HCT116 (cell line): ENCODE data around the gene NFIB. TPM values are rescaled to one million over a fixed set of nuclear protein-coding genes. Genes with fewer than 3 reads are reported as not detected.

Experiments used
- ATAC-seq: fragments of 200-7000 bp; cut with Tn5 transposase; 2 replicates; pipeline ENCODE4 v1.9.1; 2020; ENCODE audit warnings: mild to moderate bottlenecking, moderate library complexity
- BruUV-seq: library from RNA; stranded (reverse); fragments of 400-500 nt; replicated peaks from 2 replicates; lab custom pipeline; 2021; lab: Mats Ljungman, UMichigan
- CTCF ChIA-PET: fragments of 300-600 bp; sonication (Branson Sonifier 250); formaldehyde crosslinking; loops from one replicate; lab custom pipeline; 2021; ENCODE audit warnings: antibody characterized with exemption; lab: Charles Lee
- POLR2A ChIA-PET: fragments of 300-600, 350-600 bp; sonication (Branson Sonifier 250); formaldehyde crosslinking; loops from one replicate; lab custom pipeline; 2021; ENCODE audit warnings: antibody characterized with exemption; lab: Charles Lee
- RAD21 ChIA-PET, 2 experiments: fragments of 300-600 bp; sonication (Branson Sonifier 250); formaldehyde crosslinking; loops; one replicate each; lab custom pipeline; 2023; ENCODE audit warnings: low total read pairs in 2 of 2; ENCODE audit not compliant: uncharacterized antibody in 2 of 2, unreplicated experiment in 2 of 2, low non-redundant PET in 1 of 2; lab: Charles Lee
- DNase-seq: peaks from one replicate; pipeline ENCODE4 v3.0.0-alpha.2; 2010; ENCODE audit warnings: low read depth, low spot score
- H2AFZ ChIP-seq: fragments of 200-600 bp; shearing (Covaris generic), sonication (generic); 2 replicates; pipeline ENCODE4 v1.6.1; 2017; ENCODE audit warnings: low read depth, mixed run types, mixed read lengths, antibody characterized with exemption, low read length; ENCODE audit not compliant: poor library complexity, severe bottlenecking
- H3K27ac ChIP-seq: 2 replicates; pipeline ENCODE4 v1.5.1; 2012; ENCODE audit warnings: low read depth, low read length
- H3K27me3 ChIP-seq: fragments of 200-600 bp; sonication (generic); 2 replicates; pipeline ENCODE4 v1.6.1; 2016; ENCODE audit warnings: mixed run types, low read length, mixed read lengths; ENCODE audit not compliant: insufficient read depth
- H3K36me3 ChIP-seq, 2 experiments: fragments of 200-500 bp in 1 of 2; fragments of 200-600 bp in 1 of 2; sonication (Bioruptor generic) in 1 of 2; sonication (generic) in 1 of 2; 2 replicates each; pipeline versions ENCODE4 v1.5.1 to v1.6.1; 2014 to 2016; ENCODE audit warnings: low read length in 2 of 2, inconsistent platforms in 1 of 2, mixed read lengths in 1 of 2, mixed run types in 1 of 2; ENCODE audit not compliant: insufficient read depth in 2 of 2, control insufficient read depth in 1 of 2
- H3K4me1 ChIP-seq, 2 experiments: fragments of 200-600 bp in 1 of 2; sonication (generic) in 1 of 2; 2 replicates each; pipeline versions ENCODE4 v1.5.1 to v1.6.1; 2012 to 2017; ENCODE audit warnings: low read length in 2 of 2, inconsistent platforms in 1 of 2, mild to moderate bottlenecking in 1 of 2, mixed read lengths in 1 of 2, mixed run types in 1 of 2, moderate library complexity in 1 of 2; ENCODE audit not compliant: insufficient read depth in 2 of 2, control insufficient read depth in 1 of 2
- H3K4me2 ChIP-seq: fragments of 200-600 bp; sonication (generic); 2 replicates; pipeline ENCODE4 v1.6.1; 2017; ENCODE audit warnings: mixed run types, low read length, mixed read lengths
- H3K4me3 ChIP-seq, 2 experiments: fragments of 200-600 bp in 1 of 2; sonication (generic) in 1 of 2; replicated peaks in 1 of 2; 2 replicates each; pipeline ENCODE4 v1.5.1; 2011 to 2016; ENCODE audit warnings: low read length in 2 of 2, control low read depth in 1 of 2, low read depth in 1 of 2, mild to moderate bottlenecking in 1 of 2, mixed read lengths in 1 of 2, mixed run types in 1 of 2
- H3K79me2 ChIP-seq: fragments of 200-600 bp; sonication (generic); 2 replicates; pipeline ENCODE4 v1.6.1; 2017; ENCODE audit warnings: mild to moderate bottlenecking, mixed run types, low read length, moderate library complexity, mixed read lengths; ENCODE audit not compliant: insufficient read depth
- H3K9ac ChIP-seq: fragments of 200-600 bp; sonication (generic); 2 replicates; pipeline ENCODE4 v1.6.1; 2016; ENCODE audit warnings: low read length, mixed read lengths
- H3K9me2 ChIP-seq: fragments of 200-600 bp; sonication (generic), shearing (Covaris generic); 2 replicates; pipeline ENCODE4 v1.6.1; 2017; ENCODE audit warnings: mixed run types, mild to moderate bottlenecking, moderate library complexity; ENCODE audit not compliant: insufficient read depth
- H3K9me3 ChIP-seq, 2 experiments: fragments of 200-500 bp in 1 of 2; fragments of 200-600 bp in 1 of 2; sonication (Bioruptor generic) in 1 of 2; sonication (generic) in 1 of 2; 2 replicates each; pipeline ENCODE4 v1.6.1; 2014 to 2017; ENCODE audit warnings: low read length in 2 of 2, mixed read lengths in 2 of 2, inconsistent platforms in 1 of 2, low read depth in 1 of 2, mild to moderate bottlenecking in 1 of 2, mixed run types in 1 of 2, moderate library complexity in 1 of 2; ENCODE audit not compliant: control insufficient read depth in 1 of 2, insufficient read depth in 1 of 2
- H4K20me1 ChIP-seq: fragments of 200-600 bp; sonication (generic), shearing (Covaris generic); 2 replicates; pipeline ENCODE4 v1.6.1; 2017; ENCODE audit warnings: mixed run types, mild to moderate bottlenecking, moderate library complexity; ENCODE audit not compliant: insufficient read depth
- CEBPB ChIP-seq: IDR thresholded peaks from 2 replicates; pipeline ENCODE4 v1.6.1; 2012; ENCODE audit warnings: low read depth
- EGR1 ChIP-seq: IDR thresholded peaks from 2 replicates; pipeline ENCODE4 v1.6.1; 2012; ENCODE audit warnings: low read depth
- ELF1 ChIP-seq: IDR thresholded peaks from 2 replicates; pipeline ENCODE4 v1.6.1; 2012; ENCODE audit warnings: low read depth, borderline replicate concordance
- POLR2A ChIP-seq: IDR thresholded peaks from 2 replicates; pipeline ENCODE4 v1.7.0; 2011; ENCODE audit warnings: borderline replicate concordance; ENCODE audit not compliant: insufficient read depth, insufficient read length; ENCODE audit errors: extremely low read depth
- RAD21 ChIP-seq: IDR thresholded peaks from 2 replicates; pipeline ENCODE4 v1.6.1; 2012; ENCODE audit warnings: low read depth, mild to moderate bottlenecking
- SIN3A ChIP-seq: IDR thresholded peaks from 2 replicates; pipeline ENCODE4 v1.6.1; 2012; ENCODE audit warnings: low read depth
- SP1 ChIP-seq: IDR thresholded peaks from 2 replicates; pipeline ENCODE4 v1.6.1; 2012; ENCODE audit warnings: low read depth
- TCF7L2 ChIP-seq: IDR thresholded peaks from 2 replicates; pipeline ENCODE4 v1.7.0; 2011; ENCODE audit warnings: borderline replicate concordance, inconsistent platforms; ENCODE audit not compliant: insufficient read depth, insufficient read length; ENCODE audit errors: extremely low read depth
- ZFX ChIP-seq: fragments of 450-650 bp; IDR thresholded peaks from 2 replicates; pipeline ENCODE4 v1.6.1; 2017
- intact Hi-C: fragments of 100-400 bp; cut with micrococcal nuclease; formaldehyde crosslinking; loops from 2 replicates; pipeline ENCODE4 v1.10.0; 2022
- total RNA-seq: library from RNA; stranded (reverse); gene quantifications from one replicate; pipeline ENCODE4 v1.2.1, GENCODE V29; 2021; ENCODE audit not compliant: unreplicated experiment
- TF ChIP-seq, protein P1 (sequence below), 3 experiments: fragments of 200-600 bp in 1 of 3; sonication (generic) in 1 of 3; IDR thresholded peaks in 2 of 3; conservative IDR thresholded peaks in 1 of 3; 2 replicates each; pipeline ENCODE4 v1.5.1; 2012 to 2017; ENCODE audit warnings: low read depth in 2 of 3, low read length in 2 of 3, antibody characterized with exemption in 1 of 3, borderline replicate concordance in 1 of 3, control low read depth in 1 of 3, mild to moderate bottlenecking in 1 of 3, mixed read lengths in 1 of 3, mixed run types in 1 of 3, moderate library complexity in 1 of 3; ENCODE audit not compliant: insufficient read depth in 1 of 3
- TF ChIP-seq, protein P2 (sequence below): IDR thresholded peaks from 2 replicates; pipeline ENCODE4 v1.6.1; 2011; ENCODE audit warnings: mild to moderate bottlenecking, low read length, moderate library complexity; ENCODE audit not compliant: insufficient replicate concordance; ENCODE audit errors: extremely low read depth
- TF ChIP-seq, protein P3 (sequence below): IDR thresholded peaks from 2 replicates; pipeline ENCODE4 v1.6.1; 2012

Gene NFIB
- total RNA-seq, 1 experiment from 2014 or later: 6.6 TPM

DNA sequence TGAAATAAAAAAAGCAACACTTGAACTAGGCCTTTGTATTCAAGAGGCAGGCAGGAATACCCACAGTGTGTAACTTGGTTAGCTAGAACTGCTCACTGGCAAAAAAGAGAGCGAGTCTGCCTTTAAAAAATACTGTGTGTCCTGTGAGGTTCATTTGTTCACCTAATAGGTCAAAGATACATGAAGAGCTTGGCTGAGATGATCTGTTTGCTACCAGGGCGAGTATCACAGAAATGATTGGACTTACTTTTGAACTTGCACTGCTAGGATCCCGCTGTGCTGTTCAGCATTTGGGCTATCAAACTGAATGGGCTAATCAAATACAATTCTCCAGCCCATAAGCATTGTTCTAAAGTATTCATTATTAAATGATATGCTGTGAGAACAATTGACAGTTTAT is 229.1 kb downstream of the NFIB start (continued):
- TF ChIP-seq, protein P1, sequence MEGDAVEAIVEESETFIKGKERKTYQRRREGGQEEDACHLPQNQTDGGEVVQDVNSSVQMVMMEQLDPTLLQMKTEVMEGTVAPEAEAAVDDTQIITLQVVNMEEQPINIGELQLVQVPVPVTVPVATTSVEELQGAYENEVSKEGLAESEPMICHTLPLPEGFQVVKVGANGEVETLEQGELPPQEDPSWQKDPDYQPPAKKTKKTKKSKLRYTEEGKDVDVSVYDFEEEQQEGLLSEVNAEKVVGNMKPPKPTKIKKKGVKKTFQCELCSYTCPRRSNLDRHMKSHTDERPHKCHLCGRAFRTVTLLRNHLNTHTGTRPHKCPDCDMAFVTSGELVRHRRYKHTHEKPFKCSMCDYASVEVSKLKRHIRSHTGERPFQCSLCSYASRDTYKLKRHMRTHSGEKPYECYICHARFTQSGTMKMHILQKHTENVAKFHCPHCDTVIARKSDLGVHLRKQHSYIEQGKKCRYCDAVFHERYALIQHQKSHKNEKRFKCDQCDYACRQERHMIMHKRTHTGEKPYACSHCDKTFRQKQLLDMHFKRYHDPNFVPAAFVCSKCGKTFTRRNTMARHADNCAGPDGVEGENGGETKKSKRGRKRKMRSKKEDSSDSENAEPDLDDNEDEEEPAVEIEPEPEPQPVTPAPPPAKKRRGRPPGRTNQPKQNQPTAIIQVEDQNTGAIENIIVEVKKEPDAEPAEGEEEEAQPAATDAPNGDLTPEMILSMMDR (IDR thresholded peaks at IDR 0.05 in 2 of 3, conservative IDR thresholded peaks at IDR 0.05 in 1 of 3; ENCODE audit: borderline replicate concordance in 1 of 3, insufficient read depth in 1 of 3, low read depth in 2 of 3, low read length in 2 of 3): no peak
- no peak for TF ChIP-seq SP1
- TF ChIP-seq, all 23 proteins: peak for 0

DNA sequence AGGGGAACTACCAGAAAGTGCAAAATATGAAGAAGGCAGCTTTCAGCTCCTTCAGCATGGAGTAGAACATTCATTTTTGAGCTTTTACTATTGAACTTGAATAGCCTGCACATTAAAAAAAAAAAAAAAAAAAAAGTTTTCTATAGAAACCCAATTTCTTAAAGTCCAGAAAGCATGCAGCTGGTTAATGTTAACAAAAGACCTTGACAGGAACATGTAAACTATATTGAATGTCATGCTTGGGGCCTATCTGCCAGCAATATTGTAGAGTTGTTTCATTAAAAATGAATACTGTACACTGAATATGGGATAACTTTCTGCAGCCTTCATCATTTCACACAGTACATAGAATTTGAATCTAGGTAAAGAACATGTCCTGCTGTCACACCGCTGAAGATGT is 230.6 kb downstream of the NFIB start:
- DNase-seq: no peak
- Histone ChIP-seq H4K20me1 (no peaks in the 10 kb centered on the region), H3K9me2 (no peaks in the 10 kb centered on the region), H3K4me2 (no peak overlapping the region), H3K27me3 (no peaks in the 10 kb centered on the region), H3K4me1 (no peaks in the 10 kb centered on the region), H3K9ac (no peak overlapping the region), H3K4me3 (no peak overlapping the region), H2AFZ (no peak overlapping the region), H3K79me2 (no peaks in the 10 kb centered on the region), H3K27ac (no peak overlapping the region), H3K9me3 (no peaks in the 10 kb centered on the region), H3K36me3 (no peaks in the 10 kb centered on the region)
- ChIA-PET POLR2A (no interaction called here), RAD21 (no interaction called here), CTCF (no interaction called here)
- intact Hi-C loops: no loop called here
- no TSS peak for BruUV-seq
- no peak for TF ChIP-seq EGR1
- no peak for TF ChIP-seq POLR2A
- no peak for TF ChIP-seq RAD21
- TF ChIP-seq ZFX: no peak
- TF ChIP-seq SP1: no peak
- TF ChIP-seq CEBPB: no peak
- TF ChIP-seq TCF7L2: no peak
- TF ChIP-seq, protein P2, sequence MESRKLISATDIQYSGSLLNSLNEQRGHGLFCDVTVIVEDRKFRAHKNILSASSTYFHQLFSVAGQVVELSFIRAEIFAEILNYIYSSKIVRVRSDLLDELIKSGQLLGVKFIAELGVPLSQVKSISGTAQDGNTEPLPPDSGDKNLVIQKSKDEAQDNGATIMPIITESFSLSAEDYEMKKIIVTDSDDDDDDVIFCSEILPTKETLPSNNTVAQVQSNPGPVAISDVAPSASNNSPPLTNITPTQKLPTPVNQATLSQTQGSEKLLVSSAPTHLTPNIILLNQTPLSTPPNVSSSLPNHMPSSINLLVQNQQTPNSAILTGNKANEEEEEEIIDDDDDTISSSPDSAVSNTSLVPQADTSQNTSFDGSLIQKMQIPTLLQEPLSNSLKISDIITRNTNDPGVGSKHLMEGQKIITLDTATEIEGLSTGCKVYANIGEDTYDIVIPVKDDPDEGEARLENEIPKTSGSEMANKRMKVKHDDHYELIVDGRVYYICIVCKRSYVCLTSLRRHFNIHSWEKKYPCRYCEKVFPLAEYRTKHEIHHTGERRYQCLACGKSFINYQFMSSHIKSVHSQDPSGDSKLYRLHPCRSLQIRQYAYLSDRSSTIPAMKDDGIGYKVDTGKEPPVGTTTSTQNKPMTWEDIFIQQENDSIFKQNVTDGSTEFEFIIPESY: no peak
- no peak for TF ChIP-seq SIN3A
- TF ChIP-seq, protein P3, sequence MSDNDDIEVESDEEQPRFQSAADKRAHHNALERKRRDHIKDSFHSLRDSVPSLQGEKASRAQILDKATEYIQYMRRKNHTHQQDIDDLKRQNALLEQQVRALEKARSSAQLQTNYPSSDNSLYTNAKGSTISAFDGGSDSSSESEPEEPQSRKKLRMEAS: no peak
- TF ChIP-seq ELF1: no peak
- no peak for ATAC-seq
